Right atrium auricular region (tissue), 2 donors: ENCODE data around the gene DGKD. TPM values are rescaled to one million over a fixed set of nuclear protein-coding genes. Genes with fewer than 3 reads are reported as not detected.
A peak's percentile ranks its signal among the peaks of the same experiment; 100 is the strongest.

Experiments used
- DNase-seq: peaks from one replicate; pipeline ENCODE4 v3.0.0-alpha.2; 2019; ENCODE audit warnings: low spot score
- H3K27ac ChIP-seq, 2 donors: fragments of 200-600 bp; sonication (generic); 1 replicate in 1 of 2; 2 replicates in 1 of 2; pipeline ENCODE4 v1.5.1; 2016 to 2019
- H3K27me3 ChIP-seq, 2 donors: fragments of 200-600 bp; sonication (generic); one replicate each; pipeline versions ENCODE4 v1.5.1 to v1.6.0; 2017 to 2019
- H3K36me3 ChIP-seq: fragments of 200-600 bp; sonication (generic); one replicate; pipeline ENCODE4 v1.5.1; 2016
- H3K4me1 ChIP-seq, 2 donors: fragments of 200-600 bp; sonication (generic); one replicate each; pipeline versions ENCODE4 v1.5.1 to v1.6.0; 2017 to 2019
- H3K4me3 ChIP-seq, 2 donors: fragments of 200-600 bp; sonication (generic); 1 replicate in 1 of 2; 2 replicates in 1 of 2; pipeline ENCODE4 v1.5.1; 2017 to 2019; ENCODE audit warnings: mild to moderate bottlenecking in 1 of 2, moderate library complexity in 1 of 2
- H3K9me3 ChIP-seq, 2 donors: fragments of 200-600 bp; sonication (generic); one replicate each; pipeline ENCODE4 v1.5.1; 2019
- CTCF ChIP-seq, 2 donors: fragments of 200-600 bp; sonication (generic); IDR thresholded peaks; one replicate each; pipeline ENCODE4 v1.5.1; 2019; ENCODE audit warnings: antibody characterized with exemption in 2 of 2
- total RNA-seq, 2 donors: library from RNA; depleted of rRNA; stranded (reverse); fragments of >200 nt; gene quantifications; one replicate each; pipeline ENCODE4 v1.1.0, GENCODE V29; 2016

DGKD gene
- total RNA-seq, 2 donors from 2014 or later = 18.4 to 40.1 TPM

- no peak for TF ChIP-seq CTCF (IDR thresholded peaks at IDR 0.05)
- peaks cover 0 to 74% of the 10 kb centered on the region in 2 donors for H3K4me1 ChIP-seq
- no peaks in the 10 kb centered on the region for H3K9me3 ChIP-seq
- peak overlapping the region; percentile 79 to 93 for H3K27ac ChIP-seq
- no peaks in the 10 kb centered on the region for H3K36me3 ChIP-seq
- H3K4me3 ChIP-seq = peak overlapping the region; percentile 14 to 59
- H3K27me3 ChIP-seq = no peaks in the 10 kb centered on the region
- DNase-seq = peak; percentile 32
Measured at GRCh38 chr2:233421091-233421816, 67.0 kb downstream of the DGKD start.

- TF ChIP-seq CTCF (IDR thresholded peaks at IDR 0.05) = no peak
- peak; percentile 58 for DNase-seq
- Histone ChIP-seq H3K27ac (peak overlapping the region; percentile 79 to 93), H3K27me3 (no peaks in the 10 kb centered on the region), H3K9me3 (no peaks in the 10 kb centered on the region), H3K4me1 (peaks cover 0 to 78% of the 10 kb centered on the region in 2 donors), H3K4me3 (no peak overlapping the region), H3K36me3 (no peaks in the 10 kb centered on the region)
Measured at GRCh38 chr2:233422050-233422639, 67.9 kb downstream of the DGKD start.

- H3K9me3 ChIP-seq = no peaks in the 10 kb centered on the region
- DNase-seq = peak; percentile 34
- peaks cover 0 to 82% of the 10 kb centered on the region in 2 donors for H3K4me1 ChIP-seq
- no peak for TF ChIP-seq CTCF (IDR thresholded peaks at IDR 0.05)
- no peaks in the 10 kb centered on the region for H3K27me3 ChIP-seq
- H3K27ac ChIP-seq = peak overlapping the region; percentile 79 to 93
- H3K4me3 ChIP-seq = no peak overlapping the region
- no peaks in the 10 kb centered on the region for H3K36me3 ChIP-seq
Measured at GRCh38 chr2:233422649-233423551, 68.6 kb downstream of the DGKD start.

GRCh38 chr2:233423552-233423860 lies 69.2 kb downstream of the DGKD start:
- peaks cover 0 to 82% of the 10 kb centered on the region in 2 donors for H3K4me1 ChIP-seq
- H3K4me3 ChIP-seq = no peak overlapping the region
- DNase-seq = no peak
- H3K27ac ChIP-seq = peak overlapping the region; percentile 79 to 93
- H3K27me3 ChIP-seq = no peaks in the 10 kb centered on the region
- no peak for TF ChIP-seq CTCF (IDR thresholded peaks at IDR 0.05)
- no peaks in the 10 kb centered on the region for H3K36me3 ChIP-seq
- no peaks in the 10 kb centered on the region for H3K9me3 ChIP-seq

GRCh38 chr2:233424154-233424951 lies 70.1 kb downstream of the DGKD start:
- no peaks in the 10 kb centered on the region for H3K27me3 ChIP-seq
- no peaks in the 10 kb centered on the region for H3K36me3 ChIP-seq
- peak overlapping the region; percentile 79 to 93 for H3K27ac ChIP-seq
- DNase-seq = peak; percentile 78
- peaks cover 0 to 86% of the 10 kb centered on the region in 2 donors for H3K4me1 ChIP-seq
- H3K4me3 ChIP-seq = no peak overlapping the region
- no peaks in the 10 kb centered on the region for H3K9me3 ChIP-seq
- no peak for TF ChIP-seq CTCF (IDR thresholded peaks at IDR 0.05)
